ENCODE results near the gene GRIK4. TPM values are rescaled to one million over a fixed set of nuclear protein-coding genes. Genes with fewer than 3 reads are reported as not detected.
"Not testable (repeated sequence)": the region's sequence is repeated elsewhere in the genome, so short reads cannot be mapped to it uniquely, and the experiment has no call there.

Gene GRIK4
- polyA plus RNA-seq, 1 donor from 2014 or later, result not detected

GRCh38 chr11:120578596-120579154 is 67.1 kb downstream of the GRIK4 start:
- Mint-ChIP-seq H3K4me3 (no peak overlapping the region), H3K36me3 (no peaks in the 10 kb centered on the region), H3K27ac (no peak overlapping the region), H3K4me1 (peaks cover 0 to 4% (median 2%) of the 10 kb centered on the region in 3 donors), H3K27me3 (peaks cover 29% of the 10 kb centered on the region), H3K9me3 (peaks cover 0 to 5% (median 4%) of the 10 kb centered on the region in 3 donors)

- peaks cover 0 to 11% (median 7%) of the 10 kb centered on the region in 3 donors for H3K9me3 Mint-ChIP-seq
- H3K27ac Mint-ChIP-seq, result no peak overlapping the region
- H3K4me1 Mint-ChIP-seq, result peaks cover 0 to 4% (median 2%) of the 10 kb centered on the region in 3 donors
- no peaks in the 10 kb centered on the region for H3K36me3 Mint-ChIP-seq
- H3K4me3 Mint-ChIP-seq, result no peak overlapping the region
- H3K27me3 Mint-ChIP-seq, result peaks cover 34% of the 10 kb centered on the region
These were observed 68.1 kb downstream of the GRIK4 start for GRCh38 chr11:120579611-120580031.

- peaks cover 3 to 11% (median 10%) of the 10 kb centered on the region in 3 donors for H3K9me3 Mint-ChIP-seq
- H3K36me3 Mint-ChIP-seq, result no peaks in the 10 kb centered on the region
- H3K27me3 Mint-ChIP-seq, result peaks cover 37% of the 10 kb centered on the region
- peaks cover 0 to 4% (median 3%) of the 10 kb centered on the region in 3 donors for H3K4me1 Mint-ChIP-seq
- no peak overlapping the region for H3K4me3 Mint-ChIP-seq
- H3K27ac Mint-ChIP-seq, result no peak overlapping the region
These were observed 69.8 kb downstream of the GRIK4 start for GRCh38 chr11:120581313-120581712.

- peaks cover 24% of the 10 kb centered on the region for H3K27me3 Mint-ChIP-seq
- H3K36me3 Mint-ChIP-seq, H3K4me3 Mint-ChIP-seq, H3K27ac Mint-ChIP-seq, H3K4me1 Mint-ChIP-seq: not testable (repeated sequence)
- H3K9me3 Mint-ChIP-seq, result peaks cover 3 to 11% (median 10%) of the 10 kb centered on the region in 3 donors
These were observed 71.0 kb downstream of the GRIK4 start for GRCh38 chr11:120582535-120582934.

GRCh38 chr11:120586072-120586471 is 74.5 kb downstream of the GRIK4 start:
- peaks cover 3 to 13% (median 11%) of the 10 kb centered on the region in 3 donors for H3K9me3 Mint-ChIP-seq
- peaks cover 34% of the 10 kb centered on the region for H3K27me3 Mint-ChIP-seq
- H3K36me3 Mint-ChIP-seq, result no peaks in the 10 kb centered on the region
- H3K4me1 Mint-ChIP-seq, result peaks cover 0 to 1% (median 0%) of the 10 kb centered on the region in 3 donors
- H3K27ac Mint-ChIP-seq, result no peak overlapping the region
- no peak overlapping the region for H3K4me3 Mint-ChIP-seq

- Mint-ChIP-seq H3K36me3 (no peaks in the 10 kb centered on the region), H3K27me3 (peaks cover 33% of the 10 kb centered on the region), H3K9me3 (peaks cover 3 to 14% (median 11%) of the 10 kb centered on the region in 3 donors), H3K4me3 (no peak overlapping the region), H3K27ac (no peak overlapping the region), H3K4me1 (peaks cover 0 to 1% (median 0%) of the 10 kb centered on the region in 3 donors)
These were observed 75.2 kb downstream of the GRIK4 start for GRCh38 chr11:120586728-120587127.

- no peaks in the 10 kb centered on the region for H3K36me3 Mint-ChIP-seq
- no peak overlapping the region for H3K4me3 Mint-ChIP-seq
- peaks cover 3 to 14% (median 11%) of the 10 kb centered on the region in 3 donors for H3K9me3 Mint-ChIP-seq
- peaks cover 0 to 1% (median 0%) of the 10 kb centered on the region in 3 donors for H3K4me1 Mint-ChIP-seq
- peaks cover 33% of the 10 kb centered on the region for H3K27me3 Mint-ChIP-seq
- no peak overlapping the region for H3K27ac Mint-ChIP-seq
These were observed 75.8 kb downstream of the GRIK4 start for GRCh38 chr11:120587299-120587698.

GRCh38 chr11:120589376-120589775 is 77.8 kb downstream of the GRIK4 start:
- Mint-ChIP-seq H3K36me3 (no peaks in the 10 kb centered on the region), H3K27ac (no peak overlapping the region), H3K27me3 (peaks cover 23% of the 10 kb centered on the region), H3K4me1 (peaks cover 0 to 1% (median 0%) of the 10 kb centered on the region in 3 donors), H3K4me3 (no peak overlapping the region), H3K9me3 (peaks cover 0 to 13% (median 3%) of the 10 kb centered on the region in 3 donors)

GRCh38 chr11:120590472-120590871 is 78.9 kb downstream of the GRIK4 start:
- H3K27ac Mint-ChIP-seq, result no peak overlapping the region
- H3K4me1 Mint-ChIP-seq, result no peaks in the 10 kb centered on the region
- peaks cover 23% of the 10 kb centered on the region for H3K27me3 Mint-ChIP-seq

GRCh38 chr11:120594746-120595145 is 83.2 kb downstream of the GRIK4 start:
- peaks cover 0 to 3% (median 1%) of the 10 kb centered on the region in 3 donors for H3K4me1 Mint-ChIP-seq
- H3K4me3 Mint-ChIP-seq, result no peak overlapping the region
- peaks cover 9% of the 10 kb centered on the region for H3K27me3 Mint-ChIP-seq
- H3K27ac Mint-ChIP-seq, result no peak overlapping the region
- H3K36me3 Mint-ChIP-seq, result no peaks in the 10 kb centered on the region
- H3K9me3 Mint-ChIP-seq, result peaks cover 0 to 7% (median 0%) of the 10 kb centered on the region in 3 donors

More at GRCh38 chr11:120590472-120590871, 78.9 kb downstream of the GRIK4 start:
- Mint-ChIP-seq H3K4me3 (no peak overlapping the region), H3K36me3 (no peaks in the 10 kb centered on the region), H3K9me3 (peaks cover 0 to 7% (median 3%) of the 10 kb centered on the region in 3 donors)

GRCh38 chr11:120595557-120595956 is 84.0 kb downstream of the GRIK4 start:
- Mint-ChIP-seq H3K36me3 (no peaks in the 10 kb centered on the region), H3K27me3 (peaks cover 9% of the 10 kb centered on the region), H3K4me3 (no peak overlapping the region), H3K9me3 (peaks cover 0 to 5% (median 0%) of the 10 kb centered on the region in 3 donors), H3K27ac (no peak overlapping the region), H3K4me1 (peaks cover 0 to 3% (median 1%) of the 10 kb centered on the region in 3 donors)

- no peak overlapping the region for H3K4me3 Mint-ChIP-seq
- H3K4me1 Mint-ChIP-seq, result peaks cover 0 to 3% (median 1%) of the 10 kb centered on the region in 3 donors
- peaks cover 0 to 3% (median 0%) of the 10 kb centered on the region in 3 donors for H3K9me3 Mint-ChIP-seq
- H3K36me3 Mint-ChIP-seq, result no peaks in the 10 kb centered on the region
- H3K27me3 Mint-ChIP-seq, result peaks cover 8% of the 10 kb centered on the region
- H3K27ac Mint-ChIP-seq, result no peak overlapping the region
These were observed 86.0 kb downstream of the GRIK4 start for GRCh38 chr11:120597250-120598215.

- H3K27ac Mint-ChIP-seq, result no peak overlapping the region
- H3K4me1 Mint-ChIP-seq, result peaks cover 0 to 3% (median 1%) of the 10 kb centered on the region in 3 donors
- H3K27me3 Mint-ChIP-seq, result peaks cover 2% of the 10 kb centered on the region
- H3K36me3 Mint-ChIP-seq, result no peaks in the 10 kb centered on the region
- H3K9me3 Mint-ChIP-seq, result no peaks in the 10 kb centered on the region
- H3K4me3 Mint-ChIP-seq, result no peak overlapping the region
These were observed 87.1 kb downstream of the GRIK4 start for GRCh38 chr11:120598517-120599257.

- no peaks in the 10 kb centered on the region for H3K9me3 Mint-ChIP-seq
- no peak overlapping the region for H3K27ac Mint-ChIP-seq
- H3K4me1 Mint-ChIP-seq, result peaks cover 0 to 3% (median 1%) of the 10 kb centered on the region in 3 donors
- no peaks in the 10 kb centered on the region for H3K36me3 Mint-ChIP-seq
- no peak overlapping the region for H3K4me3 Mint-ChIP-seq
- H3K27me3 Mint-ChIP-seq, result peaks cover 2% of the 10 kb centered on the region
These were observed 88.4 kb downstream of the GRIK4 start for GRCh38 chr11:120599816-120600420.

All from IgD-negative memory B cell (primary cell).